ENCODE data around the gene PTAFR. TPM values are rescaled to one million over a fixed set of nuclear protein-coding genes. Genes with fewer than 3 reads are reported as not detected.

Gene PTAFR
- total RNA-seq, 1 donor from 2014 or later = 0.08 TPM

DNA sequence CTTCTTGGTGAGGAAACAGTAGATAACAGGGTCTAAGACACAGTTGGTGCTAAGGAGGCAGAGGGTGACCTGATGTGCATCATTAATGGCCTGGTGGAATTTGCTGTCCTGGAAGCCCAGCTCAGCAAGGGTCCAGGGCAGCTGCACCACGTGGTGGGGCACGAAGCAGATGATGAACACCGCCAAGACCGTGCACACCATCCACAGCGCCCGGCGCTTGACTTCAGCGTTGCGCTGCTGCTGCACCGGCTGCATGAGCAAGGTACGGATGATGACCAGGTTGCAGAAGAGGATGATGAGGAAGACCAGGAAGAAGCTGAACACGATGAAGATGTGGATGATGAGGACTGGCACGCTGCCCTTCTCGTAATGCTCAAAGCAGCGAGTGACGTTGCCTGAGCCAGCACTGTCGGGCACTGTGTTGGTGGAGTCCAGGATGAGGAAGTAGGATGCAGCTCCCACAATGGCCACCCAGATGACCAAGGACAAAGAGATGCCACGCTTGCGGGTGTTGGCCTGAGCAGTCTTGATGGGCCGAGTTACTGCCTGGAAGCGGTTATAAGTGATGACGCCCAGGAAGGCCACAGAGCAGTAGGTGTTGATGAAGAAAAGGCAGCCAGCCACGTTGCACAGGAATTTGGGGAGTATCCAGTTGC, 26.2 kb downstream of the PTAFR start:
- Mint-ChIP-seq H3K36me3 (ENCODE audit: unreplicated experiment) (no peaks in the 10 kb centered on the region), H3K4me3 (ENCODE audit: unreplicated experiment) (no peak overlapping the region), H3K4me1 (ENCODE audit: unreplicated experiment) (peaks cover 4% of the 10 kb centered on the region), H3K27me3 (ENCODE audit: unreplicated experiment) (no peaks in the 10 kb centered on the region), H3K27ac (ENCODE audit: unreplicated experiment) (no peak overlapping the region), H3K9me3 (ENCODE audit: unreplicated experiment) (no peaks in the 10 kb centered on the region)
- DNase-seq (ENCODE audit: extremely low spot score, unreplicated experiment) = no peak
- TF ChIP-seq, protein P1, sequence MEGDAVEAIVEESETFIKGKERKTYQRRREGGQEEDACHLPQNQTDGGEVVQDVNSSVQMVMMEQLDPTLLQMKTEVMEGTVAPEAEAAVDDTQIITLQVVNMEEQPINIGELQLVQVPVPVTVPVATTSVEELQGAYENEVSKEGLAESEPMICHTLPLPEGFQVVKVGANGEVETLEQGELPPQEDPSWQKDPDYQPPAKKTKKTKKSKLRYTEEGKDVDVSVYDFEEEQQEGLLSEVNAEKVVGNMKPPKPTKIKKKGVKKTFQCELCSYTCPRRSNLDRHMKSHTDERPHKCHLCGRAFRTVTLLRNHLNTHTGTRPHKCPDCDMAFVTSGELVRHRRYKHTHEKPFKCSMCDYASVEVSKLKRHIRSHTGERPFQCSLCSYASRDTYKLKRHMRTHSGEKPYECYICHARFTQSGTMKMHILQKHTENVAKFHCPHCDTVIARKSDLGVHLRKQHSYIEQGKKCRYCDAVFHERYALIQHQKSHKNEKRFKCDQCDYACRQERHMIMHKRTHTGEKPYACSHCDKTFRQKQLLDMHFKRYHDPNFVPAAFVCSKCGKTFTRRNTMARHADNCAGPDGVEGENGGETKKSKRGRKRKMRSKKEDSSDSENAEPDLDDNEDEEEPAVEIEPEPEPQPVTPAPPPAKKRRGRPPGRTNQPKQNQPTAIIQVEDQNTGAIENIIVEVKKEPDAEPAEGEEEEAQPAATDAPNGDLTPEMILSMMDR (IDR thresholded peaks at IDR 0.05) = no peak

DNA sequence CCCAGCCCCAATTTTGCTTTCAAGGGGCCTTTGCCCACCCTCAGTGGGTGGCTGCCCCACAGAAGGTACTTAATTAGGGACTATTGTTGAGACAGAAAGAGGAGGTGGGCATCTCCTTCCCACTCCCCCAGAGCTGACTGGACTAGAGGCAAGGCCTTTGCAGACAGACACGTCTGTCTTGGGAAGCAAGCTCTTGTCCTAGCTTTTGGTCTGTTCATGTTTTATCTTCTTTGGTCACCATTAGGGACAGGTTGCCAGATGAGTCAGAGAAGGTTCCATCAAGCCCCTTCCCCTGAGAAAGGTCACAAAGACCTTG, 27.7 kb downstream of the PTAFR start:
- DNase-seq (ENCODE audit: extremely low spot score, unreplicated experiment) = no peak
- H3K4me3 Mint-ChIP-seq (ENCODE audit: unreplicated experiment) = no peak overlapping the region
- H3K9me3 Mint-ChIP-seq (ENCODE audit: unreplicated experiment) = no peaks in the 10 kb centered on the region
- H3K27ac Mint-ChIP-seq (ENCODE audit: unreplicated experiment) = no peak overlapping the region
- H3K36me3 Mint-ChIP-seq (ENCODE audit: unreplicated experiment) = no peaks in the 10 kb centered on the region
- H3K4me1 Mint-ChIP-seq (ENCODE audit: unreplicated experiment) = peaks cover 4% of the 10 kb centered on the region
- no peaks in the 10 kb centered on the region for H3K27me3 Mint-ChIP-seq (ENCODE audit: unreplicated experiment)
- TF ChIP-seq, protein P1 (IDR thresholded peaks at IDR 0.05) = no peak

DNA sequence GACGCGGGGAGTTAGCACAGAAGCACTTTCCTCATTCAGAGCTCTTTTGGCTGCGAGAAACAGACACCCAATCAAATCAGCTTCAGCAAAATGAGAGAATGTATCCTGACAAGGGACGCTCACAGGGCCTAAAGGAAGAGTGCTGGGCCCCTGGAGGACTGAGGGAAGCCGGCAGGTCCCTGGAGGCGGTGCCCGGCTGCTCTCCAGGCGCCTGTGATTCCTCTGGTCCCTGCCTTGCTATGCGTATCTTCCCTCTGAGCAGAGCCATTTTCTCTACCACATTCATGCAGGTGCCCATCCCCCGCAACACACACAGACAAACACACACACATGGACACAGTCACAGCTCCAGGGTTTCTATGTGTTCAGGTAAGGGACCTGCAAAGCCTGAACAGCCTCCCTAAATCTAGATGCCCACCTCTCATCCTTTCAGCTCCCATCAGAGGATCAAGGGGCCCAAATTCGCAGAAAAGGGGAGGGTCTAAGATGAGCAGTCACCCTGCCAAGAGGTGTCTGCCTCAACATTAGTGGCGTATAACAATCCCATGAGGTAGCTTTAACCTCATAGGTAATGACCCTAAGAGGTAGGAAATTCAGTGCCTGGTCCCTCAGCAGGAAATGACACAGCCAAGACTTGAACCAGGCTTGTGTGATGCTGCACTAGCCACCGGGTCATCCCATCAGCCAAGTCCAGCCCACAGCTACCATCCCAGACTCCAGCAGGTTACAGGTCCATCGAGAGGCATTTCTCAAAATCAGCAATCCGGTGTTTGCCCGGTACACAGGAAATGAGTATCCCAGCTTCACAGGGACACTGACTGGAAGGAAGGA, 29.0 kb downstream of the PTAFR start:
- Mint-ChIP-seq H3K4me3 (ENCODE audit: unreplicated experiment) (no peak overlapping the region), H3K9me3 (ENCODE audit: unreplicated experiment) (no peaks in the 10 kb centered on the region)

DNA sequence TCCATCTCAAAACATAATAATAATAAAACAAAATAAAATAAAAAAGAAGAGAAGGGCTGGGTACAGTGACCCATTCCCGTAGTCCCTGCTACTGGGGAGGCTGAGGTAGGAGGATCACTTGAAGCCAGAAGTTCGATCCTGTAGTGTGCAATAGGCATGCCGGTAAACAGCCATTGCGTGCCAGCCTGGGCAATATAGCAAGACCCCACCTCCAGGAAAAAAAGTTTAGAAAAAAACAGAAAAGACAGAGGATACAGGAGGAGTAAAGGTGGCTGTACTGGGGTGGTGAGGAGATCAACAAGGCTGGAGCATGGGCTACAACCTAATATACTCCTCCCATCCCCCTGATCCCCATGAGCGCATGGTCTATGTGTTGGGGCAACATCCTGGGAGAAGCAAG, 30.8 kb downstream of the PTAFR start:
- Mint-ChIP-seq H3K4me3 (ENCODE audit: unreplicated experiment) (no peak overlapping the region), H3K9me3 (ENCODE audit: unreplicated experiment) (no peaks in the 10 kb centered on the region), H3K36me3 (ENCODE audit: unreplicated experiment) (no peaks in the 10 kb centered on the region), H3K4me1 (ENCODE audit: unreplicated experiment) (no peaks in the 10 kb centered on the region), H3K27me3 (ENCODE audit: unreplicated experiment) (no peaks in the 10 kb centered on the region), H3K27ac (ENCODE audit: unreplicated experiment) (no peak overlapping the region)
- DNase-seq (ENCODE audit: extremely low spot score, unreplicated experiment) = no peak
- TF ChIP-seq, protein P1 (IDR thresholded peaks at IDR 0.05) = no peak

More for the DNA sequence above, 29.0 kb downstream of the PTAFR start:
- Mint-ChIP-seq H3K27ac (ENCODE audit: unreplicated experiment) (no peak overlapping the region), H3K27me3 (ENCODE audit: unreplicated experiment) (no peaks in the 10 kb centered on the region), H3K36me3 (ENCODE audit: unreplicated experiment) (no peaks in the 10 kb centered on the region), H3K4me1 (ENCODE audit: unreplicated experiment) (no peaks in the 10 kb centered on the region)
- TF ChIP-seq, protein P1 (IDR thresholded peaks at IDR 0.05) = no peak
- no peak for DNase-seq (ENCODE audit: extremely low spot score, unreplicated experiment)

All from osteocyte (in vitro differentiated cells).